Thymus (tissue), 11 donors: Measurements from ENCODE around the gene C9orf153. TPM values are rescaled to one million over a fixed set of nuclear protein-coding genes. Genes with fewer than 3 reads are reported as not detected.
"Not testable (repeated sequence)": the region's sequence is repeated elsewhere in the genome, so short reads cannot be mapped to it uniquely, and the experiment has no call there.

Source experiments
- DNase-seq, 9 donors: peaks; one replicate each; pipeline ENCODE4 v3.0.0-alpha.2; 2013; ENCODE audit warnings: low spot score in 9 of 9, low read depth in 6 of 9, missing footprints in 1 of 9
- H3K27ac ChIP-seq, 2 donors: one replicate each; pipeline ENCODE4 v1.5.1; 2013; ENCODE audit warnings: control low read depth in 1 of 2, low read depth in 1 of 2, low read length in 1 of 2, mild to moderate bottlenecking in 1 of 2, moderate library complexity in 1 of 2
- H3K27me3 ChIP-seq, 2 donors: one replicate each; pipeline ENCODE4 v1.5.1; 2013; ENCODE audit warnings: low read length in 1 of 2; ENCODE audit not compliant: control insufficient read depth in 2 of 2, insufficient read depth in 1 of 2
- H3K36me3 ChIP-seq, 2 donors: one replicate each; pipeline ENCODE4 v1.5.1; 2013; ENCODE audit warnings: low read length in 1 of 2, mild to moderate bottlenecking in 1 of 2, moderate library complexity in 1 of 2; ENCODE audit not compliant: control insufficient read depth in 2 of 2, insufficient read depth in 2 of 2
- H3K4me1 ChIP-seq, 2 donors: one replicate each; pipeline ENCODE4 v1.5.1; 2013; ENCODE audit warnings: low read length in 2 of 2; ENCODE audit not compliant: control insufficient read depth in 2 of 2, insufficient read depth in 2 of 2
- H3K4me3 ChIP-seq, 2 donors: one replicate each; pipeline ENCODE4 v1.5.1; 2013; ENCODE audit warnings: low read length in 2 of 2, control low read depth in 1 of 2, mild to moderate bottlenecking in 1 of 2
- H3K9me3 ChIP-seq, 2 donors: one replicate each; pipeline ENCODE4 v1.5.1; 2013; ENCODE audit warnings: low read length in 1 of 2, mild to moderate bottlenecking in 1 of 2; ENCODE audit not compliant: control insufficient read depth in 2 of 2, insufficient read depth in 1 of 2
- WGBS: extraction: QIAGEN DNeasy Blood & Tissue Kit; methylation state at CpG from one replicate; pipeline ENCODE4 v1.1.7; 2013; 5-methylcytosine and 5-hydroxymethylcytosine counted together
- polyA plus RNA-seq: library from polyadenylated mRNA; stranded (reverse); fragments of 200-250 nt; gene quantifications from one replicate; pipeline ENCODE4 v1.2.3, GENCODE V29; 2013
- total RNA-seq: library from RNA; stranded (reverse); fragments of 120-200 nt; gene quantifications from one replicate; pipeline ENCODE4 v1.2.4, GENCODE V29; 2013
- donor health status: healthy.

The C9orf153 gene
- total and polyA plus RNA-seq, 2 donors = 0.16 to 0.19 TPM

GRCh38 chr9:86217076-86217755, 42.2 kb downstream of the C9orf153 start:
- WGBS = 93% methylated on average over 7 of the region's 7 CpGs
- Histone ChIP-seq H3K27me3 (no peaks in the 10 kb centered on the region), H3K4me1 (no peaks in the 10 kb centered on the region), H3K27ac (no peak overlapping the region), H3K4me3 (no peak overlapping the region), H3K36me3 (no peaks in the 10 kb centered on the region), H3K9me3 (no peaks in the 10 kb centered on the region)
- no peak for DNase-seq

GRCh38 chr9:86207193-86207592, 52.3 kb downstream of the C9orf153 start:
- DNase-seq = no peak
- no peaks in the 10 kb centered on the region for H3K27me3 ChIP-seq
- H3K4me1 ChIP-seq = no peaks in the 10 kb centered on the region
- H3K36me3 ChIP-seq = no peaks in the 10 kb centered on the region
- H3K27ac ChIP-seq = no peak overlapping the region
- H3K9me3 ChIP-seq = no peaks in the 10 kb centered on the region
- no peak overlapping the region for H3K4me3 ChIP-seq
- WGBS = 84% methylated on average over 5 of the region's 5 CpGs

GRCh38 chr9:86202338-86202882, 57.0 kb downstream of the C9orf153 start:
- Histone ChIP-seq H3K4me1 (no peaks in the 10 kb centered on the region), H3K27me3 (no peaks in the 10 kb centered on the region), H3K27ac (no peak overlapping the region), H3K9me3 (no peaks in the 10 kb centered on the region), H3K36me3 (no peaks in the 10 kb centered on the region), H3K4me3 (no peak overlapping the region)
- WGBS = 34% methylated on average over 5 of the region's 5 CpGs
- DNase-seq = peak in 4 of 9 donors; percentile 0 to 34 (median 14)

GRCh38 chr9:86201474-86202337, 57.8 kb downstream of the C9orf153 start:
- H3K36me3 ChIP-seq = no peaks in the 10 kb centered on the region
- no peaks in the 10 kb centered on the region for H3K4me1 ChIP-seq
- no peak overlapping the region for H3K27ac ChIP-seq
- no peak for DNase-seq
- no peak overlapping the region for H3K4me3 ChIP-seq
- no peaks in the 10 kb centered on the region for H3K9me3 ChIP-seq
- H3K27me3 ChIP-seq = no peaks in the 10 kb centered on the region
- 82% methylated on average over 5 of the region's 5 CpGs for WGBS

GRCh38 chr9:86200599-86201162, 58.8 kb downstream of the C9orf153 start:
- H3K9me3 ChIP-seq = no peaks in the 10 kb centered on the region
- H3K27ac ChIP-seq = no peak overlapping the region
- 85% methylated on average over 2 of the region's 2 CpGs for WGBS
- no peaks in the 10 kb centered on the region for H3K4me1 ChIP-seq
- no peak for DNase-seq
- no peaks in the 10 kb centered on the region for H3K27me3 ChIP-seq
- H3K4me3 ChIP-seq = no peak overlapping the region
- no peaks in the 10 kb centered on the region for H3K36me3 ChIP-seq

- WGBS = 82% methylated on average over 4 of the region's 4 CpGs
- Histone ChIP-seq H3K9me3 (peaks cover 0 to 8% of the 10 kb centered on the region in 2 donors), H3K27ac (no peak overlapping the region)
Measured at GRCh38 chr9:86193088-86193487, 66.4 kb downstream of the C9orf153 start.

GRCh38 chr9:86190700-86191099, 68.8 kb downstream of the C9orf153 start:
- DNase-seq, H3K4me1 ChIP-seq, H3K27ac ChIP-seq, H3K9me3 ChIP-seq, H3K4me3 ChIP-seq, H3K27me3 ChIP-seq, H3K36me3 ChIP-seq: not testable (repeated sequence)
- WGBS = 88% methylated on average over 1 of the region's 1 CpG

More at GRCh38 chr9:86193088-86193487, 66.4 kb downstream of the C9orf153 start:
- Histone ChIP-seq H3K4me3 (no peak overlapping the region), H3K4me1 (no peaks in the 10 kb centered on the region), H3K36me3 (no peaks in the 10 kb centered on the region), H3K27me3 (no peaks in the 10 kb centered on the region)
- DNase-seq = no peak

- Histone ChIP-seq H3K27me3 (no peaks in the 10 kb centered on the region), H3K9me3 (peaks cover 0 to 2% of the 10 kb centered on the region in 2 donors), H3K4me3 (no peak overlapping the region), H3K27ac (no peak overlapping the region), H3K36me3 (no peaks in the 10 kb centered on the region), H3K4me1 (no peaks in the 10 kb centered on the region)
- no peak for DNase-seq
- 58% methylated on average over 3 of the region's 3 CpGs for WGBS
Measured at GRCh38 chr9:86187121-86187520, 72.3 kb downstream of the C9orf153 start.

GRCh38 chr9:86186696-86187095, 72.8 kb downstream of the C9orf153 start:
- Histone ChIP-seq H3K9me3 (peaks cover 0 to 2% of the 10 kb centered on the region in 2 donors), H3K4me1 (no peaks in the 10 kb centered on the region), H3K4me3 (no peak overlapping the region), H3K27me3 (no peaks in the 10 kb centered on the region), H3K27ac (no peak overlapping the region), H3K36me3 (no peaks in the 10 kb centered on the region)
- no peak for DNase-seq
- 92% methylated on average over 2 of the region's 2 CpGs for WGBS
